ENCODE results near the gene ENOX1. TPM values are rescaled to one million over a fixed set of nuclear protein-coding genes. Genes with fewer than 3 reads are reported as not detected.

Gene ENOX1
- total RNA-seq, 1 donor, result 2.2 TPM

DNA sequence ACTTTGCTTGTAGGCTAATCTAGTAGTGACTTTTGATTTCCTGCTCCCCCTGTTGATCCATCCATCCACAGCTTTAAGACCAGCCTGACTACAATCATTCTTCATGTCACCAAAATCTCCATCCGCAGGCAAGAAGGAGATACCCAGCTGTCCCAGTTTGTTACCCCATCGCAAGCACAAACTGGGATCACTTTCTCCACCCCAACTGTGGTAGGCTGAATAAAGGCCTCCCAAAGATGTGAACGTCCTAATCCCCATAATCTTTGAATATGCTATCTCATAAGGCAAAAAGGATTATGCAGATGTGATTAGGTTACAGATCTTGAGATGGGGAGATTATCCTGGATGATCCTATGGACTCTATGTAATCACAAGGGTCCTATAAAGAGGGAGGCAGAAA, 202.0 kb downstream of the ENOX1 start:
- no peak for DNase-seq (ENCODE audit: low read depth)
- TF ChIP-seq, protein P1, sequence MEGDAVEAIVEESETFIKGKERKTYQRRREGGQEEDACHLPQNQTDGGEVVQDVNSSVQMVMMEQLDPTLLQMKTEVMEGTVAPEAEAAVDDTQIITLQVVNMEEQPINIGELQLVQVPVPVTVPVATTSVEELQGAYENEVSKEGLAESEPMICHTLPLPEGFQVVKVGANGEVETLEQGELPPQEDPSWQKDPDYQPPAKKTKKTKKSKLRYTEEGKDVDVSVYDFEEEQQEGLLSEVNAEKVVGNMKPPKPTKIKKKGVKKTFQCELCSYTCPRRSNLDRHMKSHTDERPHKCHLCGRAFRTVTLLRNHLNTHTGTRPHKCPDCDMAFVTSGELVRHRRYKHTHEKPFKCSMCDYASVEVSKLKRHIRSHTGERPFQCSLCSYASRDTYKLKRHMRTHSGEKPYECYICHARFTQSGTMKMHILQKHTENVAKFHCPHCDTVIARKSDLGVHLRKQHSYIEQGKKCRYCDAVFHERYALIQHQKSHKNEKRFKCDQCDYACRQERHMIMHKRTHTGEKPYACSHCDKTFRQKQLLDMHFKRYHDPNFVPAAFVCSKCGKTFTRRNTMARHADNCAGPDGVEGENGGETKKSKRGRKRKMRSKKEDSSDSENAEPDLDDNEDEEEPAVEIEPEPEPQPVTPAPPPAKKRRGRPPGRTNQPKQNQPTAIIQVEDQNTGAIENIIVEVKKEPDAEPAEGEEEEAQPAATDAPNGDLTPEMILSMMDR (IDR thresholded peaks at IDR 0.05; ENCODE audit: insufficient read depth, low read depth, low read length), result no peak

DNA sequence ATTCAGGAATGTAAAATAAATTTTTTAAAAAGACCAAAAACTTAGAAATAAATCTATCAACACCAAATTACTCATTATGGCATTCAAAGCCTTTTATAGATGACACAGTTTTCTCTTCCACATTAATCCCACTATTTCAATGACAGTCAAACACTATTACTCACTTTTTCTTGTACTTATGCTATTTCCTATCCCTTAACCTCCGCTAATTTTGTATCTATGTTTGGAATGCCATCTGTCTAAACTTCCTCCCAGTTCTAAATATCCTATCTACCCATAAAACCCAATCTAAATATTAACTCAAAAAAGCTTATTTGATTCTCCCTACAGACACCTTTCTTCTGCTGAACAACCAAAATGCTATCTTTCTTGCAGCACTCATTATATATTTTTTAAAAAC, 203.5 kb downstream of the ENOX1 start:
- TF ChIP-seq, protein P1 (IDR thresholded peaks at IDR 0.05; ENCODE audit: insufficient read depth, low read depth, low read length), result no peak
- DNase-seq (ENCODE audit: low read depth), result no peak
- no peak overlapping the region for H3K4me3 ChIP-seq (ENCODE audit: low read depth, low read length)

More for the DNA sequence above, 202.0 kb downstream of the ENOX1 start:
- no peak overlapping the region for H3K4me3 ChIP-seq (ENCODE audit: low read depth, low read length)

DNA sequence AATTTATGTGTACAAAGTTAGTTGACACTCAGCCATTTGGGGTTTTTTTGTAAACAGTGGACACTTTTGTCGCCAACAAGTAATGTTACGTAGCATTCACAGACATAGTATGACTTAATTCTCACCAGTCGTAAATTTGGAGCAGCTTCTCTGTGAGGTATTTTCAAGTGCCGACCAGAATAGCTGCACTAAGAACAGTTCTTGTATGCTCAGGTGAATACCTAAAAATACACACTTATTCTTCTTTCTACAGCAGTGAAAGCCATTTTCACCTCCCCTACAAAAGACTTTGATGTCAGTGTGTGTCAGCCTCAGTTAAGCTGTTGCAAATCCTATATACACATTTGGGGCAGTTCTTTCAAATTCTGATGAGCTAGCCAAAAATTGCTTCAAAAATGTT, 206.5 kb downstream of the ENOX1 start:
- TF ChIP-seq, protein P1 (IDR thresholded peaks at IDR 0.05; ENCODE audit: insufficient read depth, low read depth, low read length), result no peak
- no peak for DNase-seq (ENCODE audit: low read depth)
- H3K4me3 ChIP-seq (ENCODE audit: low read depth, low read length), result no peak overlapping the region

DNA sequence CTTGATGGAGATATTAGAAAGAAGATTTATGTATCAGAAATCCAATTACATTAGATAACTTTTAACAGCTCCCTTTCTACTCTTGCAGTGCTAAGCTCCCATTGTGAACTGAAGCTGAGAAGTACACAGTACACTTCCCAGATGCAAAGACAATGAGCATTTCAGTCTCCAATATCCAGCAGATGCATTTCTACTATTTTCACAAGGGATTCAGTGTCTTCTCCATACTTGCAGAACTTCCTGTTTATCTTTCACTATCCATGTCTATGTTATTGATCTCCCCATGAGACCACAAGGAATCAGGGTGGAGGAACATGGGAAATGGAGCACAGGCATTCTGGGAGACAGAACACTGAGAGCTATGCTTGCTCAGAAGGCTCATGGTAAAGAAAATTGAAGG, 207.5 kb downstream of the ENOX1 start:
- no peak overlapping the region for H3K4me3 ChIP-seq (ENCODE audit: low read depth, low read length)
- TF ChIP-seq, protein P1 (IDR thresholded peaks at IDR 0.05; ENCODE audit: insufficient read depth, low read depth, low read length), result no peak
- no peak for DNase-seq (ENCODE audit: low read depth)

DNA sequence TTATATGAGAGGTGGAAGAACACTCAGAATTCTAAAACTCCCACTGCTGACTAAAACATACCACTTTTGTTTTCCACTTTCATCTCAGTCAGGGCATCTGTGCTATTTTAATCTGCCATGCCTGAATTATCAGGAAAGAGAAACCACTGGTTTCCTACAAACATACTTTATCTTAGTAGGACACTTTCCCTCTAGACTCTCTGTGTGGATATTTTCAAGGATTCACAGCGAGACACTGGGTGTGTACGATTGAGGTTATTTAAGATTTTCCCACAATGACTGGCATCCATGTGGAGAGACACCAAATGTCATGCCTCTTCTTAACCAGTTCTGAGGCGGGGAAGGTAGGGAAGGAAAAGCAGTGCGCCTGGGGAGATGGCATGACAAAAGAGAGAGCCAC, 212.2 kb downstream of the ENOX1 start:
- H3K4me3 ChIP-seq (ENCODE audit: low read depth, low read length), result no peak overlapping the region
- DNase-seq (ENCODE audit: low read depth), result peak; percentile 39
- TF ChIP-seq, protein P1 (IDR thresholded peaks at IDR 0.05; ENCODE audit: insufficient read depth, low read depth, low read length), result no peak

DNA sequence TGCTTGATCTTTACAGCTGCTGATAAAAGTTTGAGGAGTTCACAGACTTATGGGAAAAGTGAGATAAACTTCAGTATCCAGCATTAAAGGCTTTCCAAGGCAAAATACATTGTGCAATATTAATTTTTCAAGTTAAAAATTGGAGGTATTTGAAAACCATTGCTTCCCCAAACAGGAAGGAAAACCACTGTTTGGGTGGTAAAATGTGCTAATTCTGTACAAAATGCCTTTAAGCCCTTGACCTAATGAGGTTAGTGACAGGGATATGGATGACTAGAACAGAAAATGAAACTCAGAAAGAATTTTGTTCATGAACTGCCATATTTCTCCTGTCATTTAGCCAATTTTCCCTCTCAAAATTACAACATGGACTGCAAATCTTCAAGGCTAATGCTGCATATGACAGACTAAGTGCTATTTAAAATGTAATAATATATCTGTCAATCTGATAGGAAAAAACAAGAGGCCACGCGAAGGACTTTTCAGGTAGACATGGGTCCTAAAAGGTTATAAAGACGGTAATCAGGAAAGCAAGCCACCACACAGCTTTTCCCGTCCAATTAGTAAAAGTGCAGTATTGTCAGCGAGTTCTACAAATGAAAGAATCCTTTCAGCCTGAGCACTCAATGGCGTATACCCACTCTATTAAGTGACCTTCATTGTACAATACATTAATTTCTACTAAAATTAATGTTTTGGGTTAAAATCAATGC, 212.8 kb downstream of the ENOX1 start:
- TF ChIP-seq, protein P1 (IDR thresholded peaks at IDR 0.05; ENCODE audit: insufficient read depth, low read depth, low read length), result no peak
- no peak overlapping the region for H3K4me3 ChIP-seq (ENCODE audit: low read depth, low read length)
- peak; percentile 80 for DNase-seq (ENCODE audit: low read depth)

DNA sequence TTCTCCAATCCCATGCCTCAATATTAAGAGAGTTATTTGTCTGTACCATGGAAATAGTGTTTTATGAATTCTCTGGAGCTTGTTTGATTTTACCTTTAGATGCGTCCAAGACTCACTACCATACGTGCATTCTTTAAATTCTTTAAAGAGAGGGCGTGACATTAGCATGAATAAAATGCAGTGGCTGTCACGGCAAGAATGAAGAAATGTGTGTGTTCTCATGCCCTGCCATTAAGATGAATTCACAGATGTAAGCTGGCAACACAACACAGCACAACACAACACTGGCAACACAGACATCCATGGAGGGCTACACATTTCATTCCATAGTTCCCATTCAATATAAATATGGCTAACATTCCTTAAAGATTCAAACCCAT, 213.4 kb downstream of the ENOX1 start:
- no peak overlapping the region for H3K4me3 ChIP-seq (ENCODE audit: low read depth, low read length)
- TF ChIP-seq, protein P1 (IDR thresholded peaks at IDR 0.05; ENCODE audit: insufficient read depth, low read depth, low read length), result no peak
- no peak for DNase-seq (ENCODE audit: low read depth)
